ENCODE data around the gene ZNF365. TPM values are rescaled to one million over a fixed set of nuclear protein-coding genes. Genes with fewer than 3 reads are reported as not detected.

Gene ZNF365
- total and polyA plus RNA-seq, 2 of the 8 experiments (the other 6 are each of a cell fraction or from before 2014, with no cell fraction given), result 0.41 to 0.43 TPM

DNA sequence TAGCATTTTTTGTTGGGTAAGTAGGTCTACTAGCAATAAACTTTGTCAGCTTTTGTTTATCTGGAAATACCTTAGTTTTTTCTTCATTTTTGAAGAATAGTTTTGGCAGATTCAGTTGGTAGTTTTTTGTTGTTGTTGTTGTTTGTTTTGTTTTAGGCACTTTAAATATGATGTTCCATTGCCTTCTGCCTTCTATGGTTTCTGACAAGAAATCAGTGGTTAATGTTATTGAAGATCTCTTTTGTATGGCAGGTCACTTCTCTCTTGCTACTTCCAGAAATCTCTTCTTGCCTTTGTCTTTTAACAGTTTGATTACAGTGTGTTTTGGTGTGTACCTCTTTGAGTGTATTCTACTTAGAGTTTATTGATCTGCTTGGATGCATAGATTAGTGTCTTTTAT, 41.8 kb upstream of the ZNF365 start (continued):
- TF ChIP-seq HDAC2 (IDR thresholded peaks at IDR 0.05; ENCODE audit: borderline replicate concordance in 1 of 2, low read depth in 2 of 2, low read length in 2 of 2) (no peak), GTF2F1 (IDR thresholded peaks at IDR 0.05; ENCODE audit: borderline replicate concordance, low read depth, low read length) (no peak)

Data from H1 (cell line).